ENCODE data around the gene EPB41L4A. TPM values are rescaled to one million over a fixed set of nuclear protein-coding genes. Genes with fewer than 3 reads are reported as not detected.
A peak's percentile ranks its signal among the peaks of the same experiment; 100 is the strongest.
"Not testable (repeated sequence)": the region's sequence is repeated elsewhere in the genome, so short reads cannot be mapped to it uniquely, and the experiment has no call there.

The EPB41L4A gene, protein sequence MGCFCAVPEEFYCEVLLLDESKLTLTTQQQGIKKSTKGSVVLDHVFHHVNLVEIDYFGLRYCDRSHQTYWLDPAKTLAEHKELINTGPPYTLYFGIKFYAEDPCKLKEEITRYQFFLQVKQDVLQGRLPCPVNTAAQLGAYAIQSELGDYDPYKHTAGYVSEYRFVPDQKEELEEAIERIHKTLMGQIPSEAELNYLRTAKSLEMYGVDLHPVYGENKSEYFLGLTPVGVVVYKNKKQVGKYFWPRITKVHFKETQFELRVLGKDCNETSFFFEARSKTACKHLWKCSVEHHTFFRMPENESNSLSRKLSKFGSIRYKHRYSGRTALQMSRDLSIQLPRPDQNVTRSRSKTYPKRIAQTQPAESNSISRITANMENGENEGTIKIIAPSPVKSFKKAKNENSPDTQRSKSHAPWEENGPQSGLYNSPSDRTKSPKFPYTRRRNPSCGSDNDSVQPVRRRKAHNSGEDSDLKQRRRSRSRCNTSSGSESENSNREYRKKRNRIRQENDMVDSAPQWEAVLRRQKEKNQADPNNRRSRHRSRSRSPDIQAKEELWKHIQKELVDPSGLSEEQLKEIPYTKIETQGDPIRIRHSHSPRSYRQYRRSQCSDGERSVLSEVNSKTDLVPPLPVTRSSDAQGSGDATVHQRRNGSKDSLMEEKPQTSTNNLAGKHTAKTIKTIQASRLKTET
- total RNA-seq = 10 to 100 TPM in 3 of 4 donors, 1 to 10 TPM in 1; 8.3 to 33.8 (median 21.6) TPM

DNA sequence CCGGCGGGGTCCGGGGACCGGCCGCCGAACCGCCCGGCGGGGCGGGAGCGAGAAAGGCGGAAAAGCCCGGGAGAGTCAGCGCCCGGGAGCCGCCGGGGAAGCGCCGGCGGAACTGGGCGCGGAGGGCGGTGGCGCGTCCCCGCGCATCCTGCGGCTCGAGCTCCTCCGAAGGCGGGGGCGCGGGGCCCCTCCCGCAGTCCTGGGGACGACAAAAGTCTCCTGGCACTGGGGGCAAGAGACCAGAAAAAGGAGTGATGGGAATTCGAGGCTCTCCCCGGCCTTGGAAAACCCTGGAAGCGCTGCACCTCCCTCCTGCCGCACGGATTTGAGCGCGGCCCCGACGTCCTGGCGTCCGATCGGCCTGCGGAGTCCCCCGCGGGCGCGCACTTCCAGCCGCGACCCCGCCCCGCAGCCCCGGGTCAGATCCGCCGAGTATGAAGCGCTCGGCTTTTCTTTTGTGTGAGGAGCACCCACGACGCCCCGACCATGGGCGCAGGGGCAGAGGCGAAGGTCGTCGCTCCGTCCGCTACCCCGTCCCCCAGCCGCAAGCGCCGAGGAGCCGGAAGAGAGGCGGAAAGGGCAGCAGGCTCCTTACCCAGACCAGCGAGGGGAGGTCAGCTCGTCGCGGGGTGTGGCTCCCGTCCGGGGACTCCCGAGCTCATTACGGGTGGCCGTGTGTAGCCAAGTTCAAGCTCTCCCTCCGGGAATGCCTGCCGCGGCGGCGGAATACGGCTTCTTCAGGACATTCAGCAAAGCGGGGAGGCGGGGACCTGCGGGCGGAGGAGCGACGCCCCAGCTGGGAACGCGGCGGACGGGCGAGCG is at the start of gene EPB41L4A:
Gene EPB41L4A (minus strand): TSS at position 114 of the 822 bp plus-strand sequence. CDS start 238 bp downstream, outside the sequence.
- Histone ChIP-seq H3K4me3 (peak within 1 kb of the TSS; percentile 73 to 97 (median 86)), H3K27me3 (no peaks in the 10 kb centered on the region), H3K27ac (replicated peaks in 1 of 4) (peak within 1 kb of the TSS; percentile 79 to 87 (median 84)), H3K36me3 (no peaks in the 10 kb centered on the region), H3K4me1 (peaks cover 11 to 25% (median 16%) of the 10 kb centered on the region in 4 donors), H3K9me3 (no peaks in the 10 kb centered on the region)
- no peak for DNase-seq (ENCODE audit: extremely low spot score)
- TF ChIP-seq POLR2A (IDR thresholded peaks at IDR 0.05; ENCODE audit: low read depth) (no peak), POLR2AphosphoS5 (IDR thresholded peaks at IDR 0.05) (peak in 1 of 2 donors; percentile 31)
- 0% methylated on average over 39 of the region's 103 CpGs for WGBS
- intact Hi-C loops (cut with DNase I) = loop anchor here (5.0 kb wide), 1 partner anchor 252 kb away; no protein-coding TSS in a partner anchor

DNA sequence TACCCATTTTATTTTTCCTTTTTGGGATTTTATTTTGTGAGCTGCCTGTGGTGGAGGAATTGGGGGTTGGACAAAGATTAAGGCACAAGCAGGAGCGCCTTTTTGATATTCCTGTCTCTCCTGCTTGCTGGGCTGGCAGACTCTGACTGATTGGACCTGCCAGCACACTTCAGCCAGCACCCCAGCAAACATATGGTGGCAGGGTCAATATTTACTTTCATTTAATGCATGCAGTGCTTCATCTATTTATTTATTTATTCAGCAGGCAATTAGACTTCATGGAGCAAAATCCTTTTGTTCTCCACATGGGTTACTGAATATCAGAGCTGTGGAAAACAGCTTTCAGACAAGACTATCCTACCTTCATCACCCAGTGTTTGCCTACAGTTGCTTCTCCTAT is 48.4 kb upstream of the EPB41L4A start:
- Histone ChIP-seq H3K27ac (replicated peaks in 1 of 4) (no peak overlapping the region), H3K27me3 (no peaks in the 10 kb centered on the region), H3K9me3 (no peaks in the 10 kb centered on the region), H3K4me3 (no peak overlapping the region), H3K36me3 (no peaks in the 10 kb centered on the region), H3K4me1 (no peaks in the 10 kb centered on the region)
- 68% methylated on average over 1 of the region's 1 CpG for WGBS
- no peak for TF ChIP-seq EP300 (IDR thresholded peaks at IDR 0.05)
- TF ChIP-seq, protein P1, sequence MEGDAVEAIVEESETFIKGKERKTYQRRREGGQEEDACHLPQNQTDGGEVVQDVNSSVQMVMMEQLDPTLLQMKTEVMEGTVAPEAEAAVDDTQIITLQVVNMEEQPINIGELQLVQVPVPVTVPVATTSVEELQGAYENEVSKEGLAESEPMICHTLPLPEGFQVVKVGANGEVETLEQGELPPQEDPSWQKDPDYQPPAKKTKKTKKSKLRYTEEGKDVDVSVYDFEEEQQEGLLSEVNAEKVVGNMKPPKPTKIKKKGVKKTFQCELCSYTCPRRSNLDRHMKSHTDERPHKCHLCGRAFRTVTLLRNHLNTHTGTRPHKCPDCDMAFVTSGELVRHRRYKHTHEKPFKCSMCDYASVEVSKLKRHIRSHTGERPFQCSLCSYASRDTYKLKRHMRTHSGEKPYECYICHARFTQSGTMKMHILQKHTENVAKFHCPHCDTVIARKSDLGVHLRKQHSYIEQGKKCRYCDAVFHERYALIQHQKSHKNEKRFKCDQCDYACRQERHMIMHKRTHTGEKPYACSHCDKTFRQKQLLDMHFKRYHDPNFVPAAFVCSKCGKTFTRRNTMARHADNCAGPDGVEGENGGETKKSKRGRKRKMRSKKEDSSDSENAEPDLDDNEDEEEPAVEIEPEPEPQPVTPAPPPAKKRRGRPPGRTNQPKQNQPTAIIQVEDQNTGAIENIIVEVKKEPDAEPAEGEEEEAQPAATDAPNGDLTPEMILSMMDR (IDR thresholded peaks at IDR 0.05) = no peak
- TF ChIP-seq POLR2A (IDR thresholded peaks at IDR 0.05; ENCODE audit: low read depth) = no peak
- TF ChIP-seq POLR2AphosphoS5 (IDR thresholded peaks at IDR 0.05) = no peak
- intact Hi-C loops (cut with DNase I) = no loop called here
- DNase-seq (ENCODE audit: extremely low spot score) = no peak

DNA sequence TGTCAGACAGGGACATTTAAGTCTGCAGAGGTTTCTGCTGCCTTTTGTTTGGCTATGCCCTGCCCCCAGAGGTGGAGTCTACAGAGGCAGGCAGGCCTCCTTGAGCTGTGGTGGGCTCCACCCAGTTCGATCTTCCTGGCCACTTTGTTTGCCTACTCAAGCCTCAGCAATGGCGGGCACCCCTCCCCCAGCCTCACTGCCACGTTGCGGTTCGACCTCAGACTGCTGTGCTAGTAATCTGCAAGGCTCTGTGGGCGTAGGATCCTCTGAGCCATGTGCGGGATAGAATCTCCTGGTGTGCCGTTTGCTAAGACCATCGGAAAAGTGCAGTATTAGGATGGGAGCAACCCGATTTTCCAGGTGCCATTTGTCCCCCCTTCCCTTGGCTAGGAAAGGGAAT is 47.2 kb upstream of the EPB41L4A start:
- H3K9me3 ChIP-seq; intact Hi-C loops (cut with DNase I); H3K36me3 ChIP-seq; DNase-seq (ENCODE audit: extremely low spot score); H3K4me1 ChIP-seq; H3K4me3 ChIP-seq; H3K27me3 ChIP-seq; H3K27ac ChIP-seq (replicated peaks in 1 of 4): not testable (repeated sequence)
- 87% methylated on average over 9 of the region's 10 CpGs for WGBS

DNA sequence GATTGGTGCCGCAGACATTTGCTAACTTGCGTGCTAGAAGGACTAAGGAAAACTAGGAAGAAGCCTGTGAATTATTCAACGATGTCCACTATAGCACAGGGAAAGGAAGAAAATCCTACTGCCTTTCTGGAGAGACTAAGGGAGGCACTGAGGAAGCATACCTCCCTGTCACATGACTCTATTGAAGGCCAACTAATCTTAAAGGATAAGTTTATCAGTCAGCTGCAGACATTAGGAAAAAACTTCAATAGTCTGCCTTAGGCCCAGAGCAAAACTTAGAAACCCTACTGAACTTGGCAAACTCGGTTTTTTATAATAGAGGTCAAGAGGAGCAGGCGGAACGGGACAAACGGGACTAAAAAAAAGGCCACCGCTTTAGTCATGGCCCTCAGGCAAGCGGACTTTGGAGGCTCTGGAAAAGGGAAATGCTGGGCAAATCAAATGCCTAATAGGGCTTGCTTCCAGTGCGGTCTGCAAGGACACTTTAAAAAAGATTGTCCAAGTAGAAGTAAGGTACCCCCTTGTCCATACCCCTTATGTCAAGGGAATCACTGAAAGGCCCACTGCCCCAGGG is 28.2 kb upstream of the EPB41L4A start:
- H3K4me3 ChIP-seq; H3K9me3 ChIP-seq; intact Hi-C loops (cut with DNase I); H3K36me3 ChIP-seq; H3K27me3 ChIP-seq; DNase-seq (ENCODE audit: extremely low spot score); H3K27ac ChIP-seq (replicated peaks in 1 of 4); H3K4me1 ChIP-seq: not testable (repeated sequence)
- WGBS = 93% methylated on average over 10 of the region's 10 CpGs

DNA sequence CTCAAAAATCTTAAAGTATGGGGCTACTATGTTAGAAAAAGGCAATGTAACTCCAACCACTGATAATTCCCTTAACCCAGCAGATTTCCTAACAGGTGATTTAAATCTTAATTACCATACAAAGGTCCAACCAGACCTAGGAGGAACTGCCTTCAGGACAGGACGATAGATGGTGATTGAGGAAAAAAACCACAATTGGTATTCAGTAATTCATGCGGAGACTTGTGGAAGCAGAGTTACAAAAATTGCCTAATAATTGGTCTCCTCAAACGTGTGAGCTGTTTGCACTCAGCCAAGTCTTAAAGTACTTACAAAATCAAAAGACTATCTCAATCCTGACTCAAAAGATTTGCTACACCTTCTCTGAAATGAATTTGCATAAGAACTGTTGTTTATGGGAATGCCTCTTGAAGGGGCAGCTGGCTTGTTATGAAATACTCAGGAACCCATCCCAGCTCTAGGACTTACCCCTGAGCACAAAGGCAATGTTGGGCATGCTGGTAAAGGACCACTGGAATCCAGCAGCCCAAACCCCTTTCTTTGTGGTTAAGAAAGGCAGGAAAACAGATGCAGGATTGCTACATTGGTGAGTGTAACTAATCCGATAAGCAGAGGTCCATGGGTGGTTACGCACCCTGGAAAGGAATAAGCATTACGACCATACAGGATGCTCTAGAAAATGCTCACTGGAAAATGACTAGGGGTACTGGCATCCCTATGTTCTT is 26.7 kb upstream of the EPB41L4A start:
- Histone ChIP-seq H3K4me1 (no peaks in the 10 kb centered on the region), H3K36me3 (no peaks in the 10 kb centered on the region), H3K9me3 (peaks cover 0 to 5% (median under 1%) of the 10 kb centered on the region in 4 donors), H3K27ac (replicated peaks in 1 of 4) (no peak overlapping the region), H3K27me3 (no peaks in the 10 kb centered on the region), H3K4me3 (no peak overlapping the region)
- DNase-seq (ENCODE audit: extremely low spot score) = no peak
- TF ChIP-seq, protein P1 (IDR thresholded peaks at IDR 0.05) = no peak
- TF ChIP-seq POLR2A (IDR thresholded peaks at IDR 0.05; ENCODE audit: low read depth) (no peak), EP300 (IDR thresholded peaks at IDR 0.05) (no peak), POLR2AphosphoS5 (IDR thresholded peaks at IDR 0.05) (no peak)
- 80% methylated on average over 6 of the region's 6 CpGs for WGBS
- intact Hi-C loops (cut with DNase I) = no loop called here

DNA sequence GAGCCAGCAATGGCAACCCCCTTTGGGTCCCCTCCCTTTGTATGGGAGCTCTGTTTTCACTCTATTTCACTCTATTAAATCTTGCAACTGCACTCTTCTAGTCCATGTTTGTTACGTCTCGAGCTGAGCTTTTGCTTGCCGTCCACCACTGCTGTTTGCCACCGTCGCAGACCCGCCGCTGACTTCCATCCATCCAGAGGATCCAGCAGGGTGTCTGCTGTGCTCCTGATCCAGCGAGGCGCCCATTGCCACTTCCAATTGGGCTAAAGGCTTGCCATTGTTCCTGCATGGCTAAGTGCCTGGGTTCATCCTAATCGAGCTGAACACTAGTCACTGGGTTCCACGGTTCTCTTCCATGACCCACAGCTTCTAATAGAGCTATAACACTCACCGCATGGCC is 24.9 kb upstream of the EPB41L4A start:
- intact Hi-C loops (cut with DNase I); DNase-seq (ENCODE audit: extremely low spot score); H3K27me3 ChIP-seq; H3K27ac ChIP-seq (replicated peaks in 1 of 4); H3K4me1 ChIP-seq; H3K4me3 ChIP-seq; H3K36me3 ChIP-seq: not testable (repeated sequence)
- 88% methylated on average over 10 of the region's 12 CpGs for WGBS
- H3K9me3 ChIP-seq = peaks cover 0 to 12% (median 7%) of the 10 kb centered on the region in 4 donors
